ENCODE measurements around the gene DGKD.

DNA sequence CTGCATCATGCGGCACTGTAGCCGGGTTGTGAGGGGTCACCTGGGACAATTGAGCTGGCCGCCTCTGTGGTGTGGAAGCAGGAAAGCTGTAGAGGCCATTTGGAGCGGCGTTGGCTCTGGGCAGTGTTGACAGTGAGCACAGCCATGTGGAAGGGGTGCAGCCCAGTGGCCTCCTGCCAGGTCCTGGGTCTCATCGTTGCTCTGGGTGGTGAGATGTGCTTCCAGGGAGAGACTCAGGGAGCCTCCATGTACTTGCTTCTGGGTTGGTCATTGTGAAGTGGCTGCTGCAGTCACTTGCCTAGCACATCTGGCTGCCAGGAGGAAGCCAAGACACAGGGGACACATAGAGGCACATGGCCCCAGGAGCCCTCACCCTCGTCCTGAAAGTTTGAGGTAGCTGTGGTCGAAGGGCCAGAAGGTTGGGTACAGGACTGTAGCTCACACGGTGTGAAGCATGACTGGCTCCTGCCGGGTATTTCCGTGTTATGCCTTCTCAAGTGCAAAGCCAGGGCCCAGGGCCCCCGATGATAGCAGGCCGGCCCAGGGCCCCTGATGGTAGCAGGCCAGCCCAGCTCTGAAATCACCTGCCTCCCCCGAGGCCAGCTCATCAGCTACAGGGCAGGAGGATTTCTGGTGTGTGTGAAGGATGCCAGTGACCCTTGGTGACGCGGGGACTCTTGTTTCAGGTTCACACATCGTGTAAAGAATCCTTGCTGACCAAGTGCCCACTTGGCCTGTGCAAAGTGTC is 82.6 kb downstream of the DGKD start:
- TF ChIP-seq, protein P1, sequence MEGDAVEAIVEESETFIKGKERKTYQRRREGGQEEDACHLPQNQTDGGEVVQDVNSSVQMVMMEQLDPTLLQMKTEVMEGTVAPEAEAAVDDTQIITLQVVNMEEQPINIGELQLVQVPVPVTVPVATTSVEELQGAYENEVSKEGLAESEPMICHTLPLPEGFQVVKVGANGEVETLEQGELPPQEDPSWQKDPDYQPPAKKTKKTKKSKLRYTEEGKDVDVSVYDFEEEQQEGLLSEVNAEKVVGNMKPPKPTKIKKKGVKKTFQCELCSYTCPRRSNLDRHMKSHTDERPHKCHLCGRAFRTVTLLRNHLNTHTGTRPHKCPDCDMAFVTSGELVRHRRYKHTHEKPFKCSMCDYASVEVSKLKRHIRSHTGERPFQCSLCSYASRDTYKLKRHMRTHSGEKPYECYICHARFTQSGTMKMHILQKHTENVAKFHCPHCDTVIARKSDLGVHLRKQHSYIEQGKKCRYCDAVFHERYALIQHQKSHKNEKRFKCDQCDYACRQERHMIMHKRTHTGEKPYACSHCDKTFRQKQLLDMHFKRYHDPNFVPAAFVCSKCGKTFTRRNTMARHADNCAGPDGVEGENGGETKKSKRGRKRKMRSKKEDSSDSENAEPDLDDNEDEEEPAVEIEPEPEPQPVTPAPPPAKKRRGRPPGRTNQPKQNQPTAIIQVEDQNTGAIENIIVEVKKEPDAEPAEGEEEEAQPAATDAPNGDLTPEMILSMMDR (IDR thresholded peaks at IDR 0.05; ENCODE audit: insufficient read depth, low read length, poor library complexity, severe bottlenecking): no peak
- TF ChIP-seq EZH2phosphoT487 (conservative IDR thresholded peaks at IDR 0.05; ENCODE audit: low read length): no peak
